AML-193 (cell line): Measurements from ENCODE around the gene ANKRD29.

Experiments
- DNase-seq, 2 experiments: peaks; one replicate each; lab custom pipeline; 2025; lab: John Stamatoyannopoulos, UW

Gene ANKRD29

GRCh38 chr18:23684515-23685197 lies 21.9 kb upstream of the ANKRD29 start:
- DNase-seq: no peak

DNA sequence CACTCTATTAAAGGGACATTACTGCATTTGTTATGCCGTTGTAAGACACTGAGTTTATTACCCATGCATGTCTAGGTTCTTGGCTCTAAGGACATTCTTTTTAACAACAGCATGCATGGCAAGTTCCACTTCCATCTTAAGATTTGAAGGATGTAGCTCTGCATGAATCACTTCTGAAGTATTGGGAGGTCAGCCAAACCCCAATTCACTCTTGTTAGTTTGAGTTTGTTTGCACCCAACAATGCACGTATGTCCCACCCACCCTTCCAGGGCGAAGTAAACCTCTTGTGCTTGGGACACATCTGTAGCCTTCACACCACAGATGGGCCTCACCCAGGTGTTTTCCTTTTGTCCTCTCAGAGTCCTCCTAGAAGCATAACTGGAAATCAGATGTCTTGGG lies 21.0 kb upstream of the ANKRD29 start:
- DNase-seq: no peak

DNA sequence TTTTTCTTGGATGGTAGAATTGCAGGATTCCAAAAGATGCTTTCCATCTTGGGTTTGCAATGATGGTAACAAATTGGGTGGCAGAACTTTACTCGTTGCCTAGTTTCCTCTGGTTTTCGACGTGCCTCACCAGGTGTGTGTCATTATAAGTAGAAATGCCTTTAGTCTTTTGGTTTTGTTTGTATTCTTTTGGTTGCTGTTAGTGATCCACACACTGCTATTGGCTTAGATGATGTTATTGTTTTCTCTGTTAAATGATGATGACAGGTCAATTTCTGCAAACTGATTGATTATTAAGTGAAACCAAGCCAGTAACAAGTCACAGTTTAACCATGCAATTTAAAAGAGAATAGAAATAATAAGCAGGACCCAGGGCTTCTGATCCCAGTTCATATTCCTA lies 20.4 kb upstream of the ANKRD29 start:
- DNase-seq: no peak

GRCh38 chr18:23682472-23682871 lies 19.8 kb upstream of the ANKRD29 start:
- no peak for DNase-seq

DNA sequence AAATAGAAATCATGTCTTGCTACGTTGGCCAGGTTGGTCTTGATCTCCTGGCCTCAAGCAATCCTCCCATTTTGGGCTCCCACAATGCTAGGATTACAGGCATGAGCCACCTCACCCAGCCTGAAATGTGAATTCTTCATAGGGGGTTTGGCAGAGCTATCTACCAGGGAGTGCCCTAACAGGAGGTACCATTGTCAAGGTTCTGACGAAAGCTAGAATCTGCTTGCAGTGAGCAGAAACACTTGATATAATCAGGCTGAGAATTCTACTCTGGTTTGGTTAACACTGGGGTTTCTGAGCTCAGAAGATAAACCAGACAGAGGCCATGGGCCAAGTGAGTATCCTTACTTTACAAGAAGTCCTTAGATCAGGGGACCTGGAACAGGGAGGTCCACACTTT lies 19.3 kb upstream of the ANKRD29 start:
- DNase-seq: no peak

GRCh38 chr18:23675896-23676295 lies 13.2 kb upstream of the ANKRD29 start:
- no peak for DNase-seq

- DNase-seq: no peak
Measured at GRCh38 chr18:23675236-23675635, 12.5 kb upstream of the ANKRD29 start.

GRCh38 chr18:23673725-23674124 lies 11.0 kb upstream of the ANKRD29 start:
- no peak for DNase-seq

- no peak for DNase-seq
Measured at GRCh38 chr18:23671564-23671963, 8.9 kb upstream of the ANKRD29 start.

GRCh38 chr18:23669804-23670405 lies 7.2 kb upstream of the ANKRD29 start:
- no peak for DNase-seq

- no peak for DNase-seq
Measured at GRCh38 chr18:23669202-23669766, 6.6 kb upstream of the ANKRD29 start.

DNA sequence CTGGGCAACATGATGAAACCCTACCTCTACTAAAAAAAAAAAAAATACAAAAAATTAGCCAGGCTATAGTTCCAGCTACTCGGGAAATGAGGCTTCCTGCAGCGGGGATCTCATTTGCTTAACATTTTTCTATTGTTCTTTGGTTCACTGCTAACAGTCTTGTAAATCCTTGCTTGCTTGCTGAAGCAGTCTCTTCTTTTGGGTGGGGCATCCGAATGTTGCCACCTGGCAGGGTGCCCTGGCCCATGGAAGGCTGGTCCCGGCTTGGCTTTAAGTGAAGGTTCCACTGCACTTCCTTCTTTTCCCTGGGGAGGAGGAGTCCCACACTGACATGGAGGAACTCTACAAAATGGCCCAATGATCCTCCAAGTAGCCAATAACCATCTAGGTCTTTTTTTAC lies 6.0 kb upstream of the ANKRD29 start:
- no peak for DNase-seq

- no peak for DNase-seq
Measured at GRCh38 chr18:23667114-23667513, 4.4 kb upstream of the ANKRD29 start.

DNA sequence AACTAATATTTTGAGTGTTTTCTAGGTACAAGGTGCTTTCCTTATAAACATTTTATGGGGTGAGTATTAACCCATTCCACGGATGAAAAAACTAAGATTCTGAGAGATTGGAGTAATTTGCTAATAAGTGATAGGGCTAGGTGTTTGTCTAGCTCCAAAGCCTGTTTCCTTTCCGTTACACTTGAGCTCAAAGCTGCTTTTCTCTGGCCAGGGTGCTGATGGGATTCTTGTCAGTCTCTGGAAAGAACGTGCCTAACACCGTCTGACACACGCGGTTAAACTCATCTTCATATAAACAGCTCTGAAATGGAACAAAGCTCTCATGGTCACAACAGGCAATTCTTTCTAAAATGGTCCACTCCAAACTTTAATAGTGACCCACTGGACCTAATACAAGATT lies 2.0 kb upstream of the ANKRD29 start:
- DNase-seq: no peak

GRCh38 chr18:23661735-23662308 lies 889 bp downstream of the ANKRD29 start:
- DNase-seq: no peak

GRCh38 chr18:23658285-23658684 lies 4.4 kb downstream of the ANKRD29 start:
- no peak for DNase-seq

GRCh38 chr18:23652232-23652631 lies 10.5 kb downstream of the ANKRD29 start:
- DNase-seq: no peak

DNA sequence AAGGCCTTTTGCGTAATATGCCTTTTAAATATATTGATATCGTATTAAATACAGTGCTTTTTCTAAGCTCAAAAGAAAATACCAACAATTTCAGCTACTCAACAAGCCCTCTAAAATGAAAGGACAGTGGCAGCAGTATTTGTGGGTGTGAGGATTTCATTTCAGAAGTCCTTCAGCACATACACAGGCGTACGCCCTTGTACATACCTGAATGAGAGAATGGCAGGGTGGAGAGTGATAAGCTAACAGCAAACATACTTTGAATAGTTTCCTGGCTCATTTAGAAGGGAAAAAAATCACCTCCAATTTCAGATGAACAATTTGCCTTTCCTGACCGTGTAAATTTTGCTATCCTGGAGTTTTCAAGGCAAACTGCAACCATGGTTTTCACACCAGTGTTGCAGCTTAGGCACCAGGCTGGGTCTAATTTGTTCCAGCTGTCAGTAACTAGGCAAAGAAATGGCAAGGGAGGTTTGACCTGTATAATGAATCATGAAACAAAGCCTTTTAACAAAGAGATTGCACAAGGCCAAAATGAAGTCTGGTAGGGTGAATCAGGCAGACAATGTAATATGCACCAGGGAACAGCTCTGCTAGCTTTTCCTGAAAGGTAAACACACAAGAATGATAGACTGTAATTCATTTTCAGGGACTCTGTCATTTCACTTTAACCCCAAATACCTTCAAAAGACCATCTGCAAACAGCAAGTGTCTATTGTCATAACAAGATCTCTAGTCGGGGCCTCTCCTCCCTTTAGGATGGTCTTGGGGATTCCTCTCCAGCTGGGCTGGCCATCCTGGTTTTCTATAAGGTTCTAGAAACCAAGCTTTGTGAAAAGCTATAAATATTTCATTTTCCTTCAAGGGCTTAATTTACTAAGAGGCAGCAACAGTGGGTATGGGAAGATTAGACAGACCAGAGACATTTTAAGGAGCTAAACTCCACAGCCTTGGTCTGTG lies 11.5 kb downstream of the ANKRD29 start:
- DNase-seq: no peak

- no peak for DNase-seq
Measured at GRCh38 chr18:23648940-23649607, 13.6 kb downstream of the ANKRD29 start.

DNA sequence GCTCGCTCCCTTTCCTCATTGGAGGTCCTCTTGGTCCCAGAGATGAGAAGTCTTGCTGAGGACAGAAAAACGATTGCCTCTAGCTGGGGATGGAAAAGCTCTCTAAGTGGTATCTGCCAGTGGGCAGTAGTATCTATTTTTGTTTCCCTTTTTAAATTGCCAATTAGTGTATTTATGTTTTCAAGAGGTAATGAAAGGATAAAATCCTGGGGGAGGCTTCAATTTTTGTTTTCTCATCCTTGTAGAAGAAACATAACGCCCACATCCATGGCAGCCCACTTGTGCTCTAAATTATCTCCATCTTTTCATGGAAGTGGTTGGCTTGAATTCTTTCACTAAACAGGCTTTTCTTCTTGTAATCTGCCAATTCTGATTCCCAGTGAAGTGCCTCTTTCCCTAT lies 14.3 kb downstream of the ANKRD29 start:
- no peak for DNase-seq

DNA sequence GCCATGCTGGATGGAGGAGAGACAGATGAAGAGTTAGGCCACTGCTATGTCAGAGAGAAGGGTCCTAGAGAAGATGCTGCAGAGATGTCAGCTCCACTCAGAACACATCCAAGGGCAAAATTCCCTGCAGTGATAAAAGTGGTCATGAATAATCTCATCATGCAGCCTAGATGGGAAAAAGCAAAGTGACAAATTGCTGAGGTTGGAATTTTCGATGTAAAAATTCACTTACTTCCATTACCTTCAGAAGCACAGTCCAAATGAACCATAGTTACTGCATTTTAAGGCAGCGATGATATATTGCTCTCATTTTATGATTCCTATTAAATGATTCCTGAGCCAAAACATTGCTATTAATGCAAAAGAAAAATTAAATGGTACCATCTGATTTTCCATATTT lies 16.4 kb downstream of the ANKRD29 start:
- DNase-seq: no peak
